ENCODE measurements around the gene TRPC6. TPM values are rescaled to one million over a fixed set of nuclear protein-coding genes. Genes with fewer than 3 reads are reported as not detected.
A peak's percentile ranks its signal among the peaks of the same experiment; 100 is the strongest.

Gene TRPC6
- total RNA-seq (19.2 TPM), polyA plus RNA-seq (ENCODE audit: insufficient read depth in 1 of 8, insufficient read length in 8 of 8, low replicate concordance in 1 of 8) (10 to 100 TPM in 5 of 8 donors, 1 to 10 TPM in 3; 8.8 to 11.8 (median 10.4) TPM)
- long read RNA-seq, donor 1 = 0 reads
- long read RNA-seq, donor 2 = 0 reads
- long read RNA-seq, donor 3, partial matches to known transcripts = 9 of 9 reads
- long read RNA-seq, donor 3, other reads (novel, unspliced or antisense) = 0 of 9 reads
- long read RNA-seq, donor 4, full-length matches to known transcripts = 2 of 2 reads
- long read RNA-seq, donor 4, partial matches to known transcripts = 0 of 2 reads
- long read RNA-seq, donor 4, other reads (novel, unspliced or antisense) = 0 of 2 reads
- long read RNA-seq, donor 5, full-length matches to known transcripts = 1 of 7 reads
- long read RNA-seq, donor 5, partial matches to known transcripts = 6 of 7 reads
- long read RNA-seq, donor 5, other reads (novel, unspliced or antisense) = 0 of 7 reads
- long read RNA-seq, donor 6, full-length matches to known transcripts = 1 of 1 reads
- long read RNA-seq, donor 6, partial matches to known transcripts = 0 of 1 reads
- long read RNA-seq, donor 6, other reads (novel, unspliced or antisense) = 0 of 1 reads
- long read RNA-seq, donor 7, full-length matches to known transcripts = 2 of 2 reads
- long read RNA-seq, donor 7, partial matches to known transcripts = 0 of 2 reads
- long read RNA-seq, donor 7, other reads (novel, unspliced or antisense) = 0 of 2 reads
- long read RNA-seq, donor 8 = 0 reads
- long read RNA-seq, donor 9 = 0 reads
- long read RNA-seq, donor 10, full-length matches to known transcripts = 1 of 1 reads
- long read RNA-seq, donor 10, partial matches to known transcripts = 0 of 1 reads
- long read RNA-seq, donor 10, other reads (novel, unspliced or antisense) = 0 of 1 reads
- long read RNA-seq, donor 11, full-length matches to known transcripts = 1 of 1 reads
- long read RNA-seq, donor 11, partial matches to known transcripts = 0 of 1 reads
- long read RNA-seq, donor 11, other reads (novel, unspliced or antisense) = 0 of 1 reads

DNA sequence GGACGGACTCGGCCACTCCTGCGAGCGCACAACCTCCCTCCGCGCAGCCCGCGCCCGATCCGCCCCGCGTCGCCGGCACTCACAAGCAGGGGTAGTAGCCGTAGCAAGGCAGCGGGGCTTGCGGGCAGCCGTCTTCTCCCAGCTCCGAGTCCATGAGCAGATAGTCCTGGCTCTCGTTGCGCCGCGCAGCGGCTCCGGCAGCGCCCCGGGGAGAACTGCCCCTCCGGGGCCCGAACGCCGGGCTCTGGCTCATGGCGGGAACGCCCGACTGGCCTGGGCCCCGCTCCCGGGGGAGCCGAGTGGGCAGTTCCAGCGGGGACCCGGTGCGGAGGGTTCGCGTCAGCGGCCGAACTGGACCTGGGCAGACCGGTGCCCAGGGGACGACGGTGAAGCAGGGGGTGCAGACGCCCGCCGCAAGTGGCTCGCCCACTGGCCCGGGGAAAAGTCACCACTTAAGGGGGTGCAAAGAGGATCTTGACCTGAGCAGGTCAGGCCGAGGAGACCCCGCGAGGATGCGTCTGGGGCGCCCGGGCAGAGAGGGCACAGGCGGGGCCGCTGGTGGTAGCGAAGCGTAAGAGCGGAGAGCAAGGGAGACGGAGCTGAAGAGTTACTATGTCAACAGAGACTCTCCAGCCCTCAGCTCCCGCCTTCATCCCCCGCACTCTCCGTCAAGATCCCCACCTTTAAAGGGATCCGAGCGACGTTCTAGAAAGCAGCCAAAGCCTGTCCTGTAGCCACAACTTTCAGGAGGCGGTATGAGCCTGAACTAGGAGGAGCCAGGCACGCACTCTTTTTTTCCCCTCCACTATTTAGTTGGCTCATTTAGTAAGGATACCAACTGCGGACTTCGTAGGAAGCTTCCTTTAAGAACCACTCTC, at the start of gene TRPC6:
TRPC6 (minus strand) TSS at position 757 of the 878 bp plus-strand sequence; CDS start at position 253, 504 bp downstream.
- H3K36me3 ChIP-seq (ENCODE audit: control insufficient read depth, insufficient read depth, low read length) = no peaks in the 10 kb centered on the region
- H3K27me3 ChIP-seq (ENCODE audit: control insufficient read depth, insufficient read depth, low read length) = peaks cover 26% of the 10 kb centered on the region
- peak within 1 kb of the TSS; percentile 63 for H3K27ac ChIP-seq (ENCODE audit: low read length)
- peak; percentile 77 for DNase-seq
- H3K4me3 ChIP-seq (ENCODE audit: low read length) = peak within 1 kb of the TSS; percentile 64
- peaks cover 2% of the 10 kb centered on the region for H3K9me3 ChIP-seq (replicated peaks; ENCODE audit: control insufficient read depth, low read depth, low read length)
- H3K4me1 ChIP-seq (ENCODE audit: control insufficient read depth, insufficient read depth, low read length) = peaks cover 12% of the 10 kb centered on the region
- under 1% methylated on average over 74 of the region's 74 CpGs for WGBS (ENCODE audit: insufficient coverage)

DNA sequence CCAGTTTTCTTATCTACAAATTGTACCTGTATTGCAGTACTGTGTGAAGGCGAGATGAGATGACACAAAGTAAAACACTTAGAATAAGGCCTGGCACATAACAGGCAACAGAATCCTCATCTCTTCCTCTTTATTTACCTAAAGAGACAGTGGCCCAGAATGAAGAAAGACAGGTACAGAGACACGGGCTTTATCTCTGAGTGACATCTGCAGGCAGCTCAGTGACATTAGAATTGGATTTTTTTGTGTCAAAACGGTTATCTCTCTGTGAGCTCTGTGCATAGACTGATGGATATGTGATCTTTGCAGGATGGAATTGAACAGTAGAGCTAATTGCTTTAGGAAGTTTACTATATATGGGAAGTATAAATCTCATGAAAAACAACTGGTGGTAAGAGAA, 36.2 kb upstream of the TRPC6 start:
- H3K27me3 ChIP-seq (ENCODE audit: control insufficient read depth, insufficient read depth, low read length) = no peaks in the 10 kb centered on the region
- H3K4me3 ChIP-seq (ENCODE audit: low read length) = no peak overlapping the region
- no peaks in the 10 kb centered on the region for H3K36me3 ChIP-seq (ENCODE audit: control insufficient read depth, insufficient read depth, low read length)
- H3K9me3 ChIP-seq (replicated peaks; ENCODE audit: control insufficient read depth, low read depth, low read length) = no peaks in the 10 kb centered on the region
- no peak for DNase-seq
- WGBS (ENCODE audit: insufficient coverage) = no CpG with 5 or more reads among the region's 3 CpGs
- no peak overlapping the region for H3K27ac ChIP-seq (ENCODE audit: low read length)
- no peaks in the 10 kb centered on the region for H3K4me1 ChIP-seq (ENCODE audit: control insufficient read depth, insufficient read depth, low read length)

DNA sequence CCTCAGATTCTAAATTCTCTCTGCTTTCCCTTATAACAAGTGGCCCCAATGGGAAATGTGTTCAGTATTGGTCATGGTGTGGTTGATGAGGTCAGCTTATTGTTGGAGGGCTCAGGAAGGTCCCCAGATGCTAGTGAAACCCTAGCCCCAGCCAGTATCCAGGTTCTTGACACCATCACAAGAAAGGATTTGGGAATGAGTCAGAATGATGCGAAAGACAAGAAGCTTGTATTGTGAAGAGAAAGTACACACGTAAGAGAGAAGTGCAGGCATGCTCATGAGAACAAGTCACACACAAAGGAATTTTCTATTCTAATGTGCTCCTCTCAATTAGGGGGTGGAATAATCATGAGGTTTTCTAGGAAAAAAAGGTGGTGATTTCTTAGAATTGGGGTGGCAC, 34.9 kb upstream of the TRPC6 start:
- Histone ChIP-seq H3K27me3 (ENCODE audit: control insufficient read depth, insufficient read depth, low read length) (no peaks in the 10 kb centered on the region), H3K27ac (ENCODE audit: low read length) (no peak overlapping the region), H3K9me3 (replicated peaks; ENCODE audit: control insufficient read depth, low read depth, low read length) (no peaks in the 10 kb centered on the region), H3K4me1 (ENCODE audit: control insufficient read depth, insufficient read depth, low read length) (no peaks in the 10 kb centered on the region), H3K4me3 (ENCODE audit: low read length) (no peak overlapping the region), H3K36me3 (ENCODE audit: control insufficient read depth, insufficient read depth, low read length) (no peaks in the 10 kb centered on the region)
- WGBS (ENCODE audit: insufficient coverage) = no CpG with 5 or more reads among the region's 2 CpGs
- DNase-seq = no peak

DNA sequence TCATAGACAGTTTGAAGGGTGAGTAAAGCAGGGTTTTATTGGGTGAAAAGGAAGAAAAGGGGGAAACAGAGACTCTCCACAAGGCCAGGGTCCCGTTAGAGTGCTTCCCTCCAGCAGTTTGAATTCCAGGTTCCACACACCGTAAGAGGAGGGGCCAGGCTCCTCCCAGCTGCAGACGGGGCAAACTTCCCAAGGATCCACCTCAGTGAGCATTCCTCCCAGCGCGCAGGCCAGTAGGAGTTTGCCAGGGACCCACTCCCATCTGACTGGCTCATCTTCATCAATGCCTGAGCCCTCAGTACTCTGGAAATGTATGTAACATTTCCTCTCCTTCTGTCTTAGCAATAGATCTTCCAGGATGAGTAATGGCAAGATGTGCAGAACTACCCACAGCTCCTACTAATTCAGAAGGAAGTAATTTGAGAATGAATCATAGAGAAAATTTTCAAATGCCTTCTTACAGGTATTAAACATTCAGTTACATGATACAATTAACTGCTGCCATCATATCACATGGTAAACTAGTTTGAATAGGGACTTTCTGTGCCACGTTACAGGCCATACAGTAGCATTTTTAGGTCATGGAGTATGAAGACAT, 34.0 kb upstream of the TRPC6 start:
- no peaks in the 10 kb centered on the region for H3K4me1 ChIP-seq (ENCODE audit: control insufficient read depth, insufficient read depth, low read length)
- no peaks in the 10 kb centered on the region for H3K36me3 ChIP-seq (ENCODE audit: control insufficient read depth, insufficient read depth, low read length)
- H3K27ac ChIP-seq (ENCODE audit: low read length) = no peak overlapping the region
- no peak overlapping the region for H3K4me3 ChIP-seq (ENCODE audit: low read length)
- 29% methylated on average over 3 of the region's 6 CpGs for WGBS (ENCODE audit: insufficient coverage)
- no peaks in the 10 kb centered on the region for H3K27me3 ChIP-seq (ENCODE audit: control insufficient read depth, insufficient read depth, low read length)
- no peaks in the 10 kb centered on the region for H3K9me3 ChIP-seq (replicated peaks; ENCODE audit: control insufficient read depth, low read depth, low read length)
- DNase-seq = no peak

DNA sequence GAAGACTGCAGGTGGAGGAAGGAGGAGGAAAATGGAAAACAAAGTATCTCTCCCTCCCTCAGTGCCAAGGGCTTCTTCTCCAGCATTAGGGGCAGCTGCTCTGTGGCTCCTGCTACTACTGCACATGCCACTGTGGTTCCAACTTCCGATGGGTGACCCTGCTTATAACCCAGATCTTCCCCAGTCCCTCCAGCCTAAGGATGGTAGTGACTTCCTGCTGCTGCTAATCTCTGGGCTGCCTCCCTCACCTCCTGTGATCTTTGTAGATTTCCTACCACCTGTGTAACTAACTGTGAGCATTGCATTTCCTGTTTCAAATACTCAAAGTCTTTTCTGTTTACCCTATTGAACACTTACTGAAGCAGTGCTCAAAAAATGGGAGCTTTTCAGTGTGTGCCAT, 28.7 kb upstream of the TRPC6 start:
- WGBS (ENCODE audit: insufficient coverage) = 50% methylated on average over 1 of the region's 1 CpG
- Histone ChIP-seq H3K27me3 (ENCODE audit: control insufficient read depth, insufficient read depth, low read length) (no peaks in the 10 kb centered on the region), H3K27ac (ENCODE audit: low read length) (no peak overlapping the region), H3K9me3 (replicated peaks; ENCODE audit: control insufficient read depth, low read depth, low read length) (no peaks in the 10 kb centered on the region), H3K36me3 (ENCODE audit: control insufficient read depth, insufficient read depth, low read length) (no peaks in the 10 kb centered on the region), H3K4me3 (ENCODE audit: low read length) (no peak overlapping the region), H3K4me1 (ENCODE audit: control insufficient read depth, insufficient read depth, low read length) (no peaks in the 10 kb centered on the region)
- DNase-seq = no peak

DNA sequence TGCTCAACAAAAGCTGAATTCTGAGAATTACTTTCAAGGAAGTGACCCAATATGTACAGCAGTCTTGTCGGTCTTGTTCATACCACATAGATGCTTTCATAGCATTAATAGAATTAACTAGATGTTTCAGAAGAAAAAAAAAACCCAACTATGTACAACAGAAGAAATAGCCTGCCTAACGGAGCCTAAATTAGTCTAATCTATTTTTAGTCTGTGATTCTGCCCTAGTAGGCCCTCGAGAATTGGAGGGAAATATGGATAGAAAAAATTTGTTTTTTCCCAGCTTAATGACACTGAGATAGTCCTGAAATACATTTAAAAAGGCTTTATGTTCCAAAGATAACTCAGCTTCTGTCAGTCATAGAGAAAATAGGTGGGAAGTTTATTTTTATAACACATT, 17.1 kb upstream of the TRPC6 start:
- Histone ChIP-seq H3K27ac (ENCODE audit: low read length) (no peak overlapping the region), H3K4me1 (ENCODE audit: control insufficient read depth, insufficient read depth, low read length) (no peaks in the 10 kb centered on the region), H3K9me3 (replicated peaks; ENCODE audit: control insufficient read depth, low read depth, low read length) (no peaks in the 10 kb centered on the region), H3K27me3 (ENCODE audit: control insufficient read depth, insufficient read depth, low read length) (no peaks in the 10 kb centered on the region), H3K36me3 (ENCODE audit: control insufficient read depth, insufficient read depth, low read length) (no peaks in the 10 kb centered on the region), H3K4me3 (ENCODE audit: low read length) (no peak overlapping the region)
- peak; percentile 26 for DNase-seq
- no CpG with 5 or more reads among the region's 3 CpGs for WGBS (ENCODE audit: insufficient coverage)

DNA sequence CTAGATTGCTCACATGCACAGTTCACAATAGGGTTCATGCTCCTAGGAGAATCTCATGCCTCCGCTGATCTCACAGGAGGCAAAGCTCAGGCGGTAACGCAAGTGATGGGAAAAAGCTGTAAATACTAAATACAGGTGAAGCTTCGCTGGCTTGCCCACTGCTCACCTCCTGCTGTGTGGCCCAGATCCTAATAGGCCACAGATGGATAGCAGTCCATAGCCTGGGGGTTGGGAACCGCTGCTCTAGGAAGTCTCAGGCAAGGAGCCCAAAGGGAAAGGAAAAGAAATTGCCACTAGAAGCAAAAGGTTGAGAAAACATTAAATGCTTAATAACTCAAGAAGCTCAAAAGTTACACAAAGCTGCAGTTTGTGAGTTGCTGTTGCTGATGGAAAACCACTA, 3.2 kb upstream of the TRPC6 start:
- Histone ChIP-seq H3K36me3 (ENCODE audit: control insufficient read depth, insufficient read depth, low read length) (no peaks in the 10 kb centered on the region), H3K9me3 (replicated peaks; ENCODE audit: control insufficient read depth, low read depth, low read length) (no peaks in the 10 kb centered on the region), H3K4me3 (ENCODE audit: low read length) (no peak overlapping the region), H3K27me3 (ENCODE audit: control insufficient read depth, insufficient read depth, low read length) (peaks cover 24% of the 10 kb centered on the region), H3K27ac (ENCODE audit: low read length) (no peak overlapping the region), H3K4me1 (ENCODE audit: control insufficient read depth, insufficient read depth, low read length) (peaks cover 12% of the 10 kb centered on the region)
- 47% methylated on average over 3 of the region's 5 CpGs for WGBS (ENCODE audit: insufficient coverage)
- DNase-seq = no peak

DNA sequence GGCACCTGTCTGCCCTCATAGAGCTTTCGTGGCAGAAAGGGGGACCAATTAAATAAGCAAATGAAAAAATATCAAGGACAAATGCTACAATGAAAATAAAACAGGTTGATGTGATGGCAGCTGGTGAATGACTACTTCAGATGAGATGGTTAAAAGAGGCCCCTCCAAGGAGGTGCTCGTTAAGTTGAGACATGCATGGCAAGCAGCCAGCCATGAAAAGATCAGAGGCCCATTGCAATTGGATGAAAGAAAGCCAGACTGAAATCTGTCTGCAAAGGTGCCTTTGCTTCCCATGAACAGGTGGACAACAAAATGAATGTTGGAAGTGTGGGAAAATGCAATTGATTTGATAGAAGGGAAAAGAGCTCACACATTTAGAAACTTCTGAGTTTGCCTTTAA, 848 bp upstream of the TRPC6 start:
- H3K9me3 ChIP-seq (replicated peaks; ENCODE audit: control insufficient read depth, low read depth, low read length) = peaks cover under 1% of the 10 kb centered on the region
- peaks cover 26% of the 10 kb centered on the region for H3K27me3 ChIP-seq (ENCODE audit: control insufficient read depth, insufficient read depth, low read length)
- no peak overlapping the region for H3K4me3 ChIP-seq (ENCODE audit: low read length)
- no peaks in the 10 kb centered on the region for H3K36me3 ChIP-seq (ENCODE audit: control insufficient read depth, insufficient read depth, low read length)
- H3K27ac ChIP-seq (ENCODE audit: low read length) = no peak overlapping the region
- no peak for DNase-seq
- WGBS (ENCODE audit: insufficient coverage) = 33% methylated on average over 1 of the region's 2 CpGs
- H3K4me1 ChIP-seq (ENCODE audit: control insufficient read depth, insufficient read depth, low read length) = peaks cover 12% of the 10 kb centered on the region

DNA sequence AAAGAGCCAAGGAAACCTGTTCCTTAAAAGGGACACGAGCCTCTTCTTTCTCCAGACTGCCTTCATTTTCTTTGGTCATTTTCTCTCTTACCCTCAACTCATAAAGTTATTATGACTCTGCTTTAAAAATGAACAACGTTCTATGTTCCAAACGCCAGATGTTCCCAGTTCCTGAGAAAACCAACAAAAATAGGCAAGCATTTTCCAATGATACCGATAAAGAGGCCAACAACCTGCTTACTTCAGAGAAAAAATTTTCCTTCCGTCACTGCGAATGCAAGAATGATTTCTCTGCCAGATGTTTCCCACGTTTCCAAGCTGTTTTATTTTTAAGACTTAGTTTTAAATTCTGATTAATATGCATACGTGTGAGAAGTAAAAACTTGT, 315 bp upstream of the TRPC6 start:
- peak; percentile 45 for DNase-seq
- H3K9me3 ChIP-seq (replicated peaks; ENCODE audit: control insufficient read depth, low read depth, low read length) = peaks cover 2% of the 10 kb centered on the region
- peak overlapping the region; percentile 63 for H3K27ac ChIP-seq (ENCODE audit: low read length)
- H3K4me1 ChIP-seq (ENCODE audit: control insufficient read depth, insufficient read depth, low read length) = peaks cover 12% of the 10 kb centered on the region
- H3K27me3 ChIP-seq (ENCODE audit: control insufficient read depth, insufficient read depth, low read length) = peaks cover 26% of the 10 kb centered on the region
- H3K4me3 ChIP-seq (ENCODE audit: low read length) = peak overlapping the region; percentile 64
- WGBS (ENCODE audit: insufficient coverage) = 0% methylated on average over 3 of the region's 8 CpGs
- no peaks in the 10 kb centered on the region for H3K36me3 ChIP-seq (ENCODE audit: control insufficient read depth, insufficient read depth, low read length)
